ENCODE results near the gene SRD5A3. TPM values are rescaled to one million over a fixed set of nuclear protein-coding genes. Genes with fewer than 3 reads are reported as not detected.
A peak's percentile ranks its signal among the peaks of the same experiment; 100 is the strongest.

Gene SRD5A3
- total and polyA plus RNA-seq, 9 of the 15 experiments (the other 6 are each of a cell fraction or from before 2014, with no cell fraction given) = 2.5 to 37.0 (median 13.3) TPM

- TF ChIP-seq RHOXF2B (CRISPR knock-in tag; conservative IDR thresholded peaks at IDR 0.05) (no peak), TSC22D4 (tag; IDR thresholded peaks at IDR 0.05) (no peak), HDAC1 (IDR thresholded peaks at IDR 0.05) (peak in 1 of 2 experiments; percentile 91; a peak in 2 of 4 replicates), FOXP1 (CRISPR knock-in tag; IDR thresholded peaks at IDR 0.05) (peak; percentile 64; the same call in 1 of the 2 replicates), ZNF507 (tag; conservative IDR thresholded peaks at IDR 0.05) (no peak), HDAC3 (IDR thresholded peaks at IDR 0.05; ENCODE audit: borderline replicate concordance, partially characterized antibody) (no peak), CBX5 (IDR thresholded peaks at IDR 0.05; ENCODE audit: borderline replicate concordance, low read depth) (no peak), PHF21A (IDR thresholded peaks at IDR 0.05; ENCODE audit: borderline replicate concordance, low read depth) (peak; percentile 8; the same call in 1 of the 2 replicates), ZC3H8 (IDR thresholded peaks at IDR 0.05) (no peak), SP2 (IDR thresholded peaks at IDR 0.05; ENCODE audit: extremely low read depth, low read depth, low read length, poor library complexity, severe bottlenecking) (no peak), TAF9B (IDR thresholded peaks at IDR 0.05; ENCODE audit: partially characterized antibody) (peak; percentile 45), ELF2 (CRISPR knock-in tag; IDR thresholded peaks at IDR 0.05) (no peak), ASH1L (IDR thresholded peaks at IDR 0.05; ENCODE audit: borderline replicate concordance, low read depth, partially characterized antibody) (no peak), ELK1 (CRISPR knock-in tag; IDR thresholded peaks at IDR 0.05) (no peak), BRD4 (IDR thresholded peaks at IDR 0.05) (peak; percentile 55; the same call in 1 of the 2 replicates), TRIM25 (IDR thresholded peaks at IDR 0.05; ENCODE audit: borderline replicate concordance) (no peak), ZNF695 (CRISPR knock-in tag; IDR thresholded peaks at IDR 0.05) (no peak), CHCHD3 (CRISPR knock-in tag; IDR thresholded peaks at IDR 0.05) (peak; percentile 30; the same call in 1 of the 2 replicates), NELFE (IDR thresholded peaks at IDR 0.05; ENCODE audit: insufficient read depth, insufficient read length) (no peak), ZNF311 (CRISPR knock-in tag; IDR thresholded peaks at IDR 0.05) (no peak), HES1 (IDR thresholded peaks at IDR 0.05; ENCODE audit: low read depth) (no peak), EP300 (IDR thresholded peaks at IDR 0.05; ENCODE audit: low read length) (no peak), CEBPZ (IDR thresholded peaks at IDR 0.05; ENCODE audit: borderline replicate concordance, low read depth, low read length) (no peak)
Observed at GRCh38 chr4:55395529-55396307, 49.7 kb downstream of the SRD5A3 start, which contains the start of gene TMEM165 (continued).
